NCI-H2107 treated with DMSO at 0.1 percent for 48 hours (cell line): ENCODE data around the gene SLC6A3.
A peak's percentile ranks its signal among the peaks of the same experiment; 100 is the strongest.
"Not testable (repeated sequence)": the region's sequence is repeated elsewhere in the genome, so short reads cannot be mapped to it uniquely, and the experiment has no call there.

Source experiments
- DNase-seq: peaks from one replicate; lab custom pipeline; 2025; ENCODE audit not compliant: unreplicated experiment; lab: John Stamatoyannopoulos, UW

Gene SLC6A3

GRCh38 chr5:1465117-1465516, 19.9 kb upstream of the SLC6A3 start:
- DNase-seq = no peak

GRCh38 chr5:1464511-1464910, 19.3 kb upstream of the SLC6A3 start:
- no peak for DNase-seq

- DNase-seq = no peak
These were observed 18.8 kb upstream of the SLC6A3 start for GRCh38 chr5:1464096-1464446.

- no peak for DNase-seq
These were observed 18.3 kb upstream of the SLC6A3 start for GRCh38 chr5:1463326-1464095.

- DNase-seq = no peak
These were observed 17.1 kb upstream of the SLC6A3 start for GRCh38 chr5:1462358-1462757.

- no peak for DNase-seq
These were observed 16.2 kb upstream of the SLC6A3 start for GRCh38 chr5:1461396-1461795.

GRCh38 chr5:1460054-1460682, 14.9 kb upstream of the SLC6A3 start:
- peak; percentile 52 for DNase-seq

GRCh38 chr5:1459435-1459834, 14.2 kb upstream of the SLC6A3 start:
- DNase-seq = not testable (repeated sequence)

GRCh38 chr5:1456110-1456881, 11.1 kb upstream of the SLC6A3 start:
- not testable (repeated sequence) for DNase-seq

GRCh38 chr5:1453613-1454012, 8.4 kb upstream of the SLC6A3 start:
- no peak for DNase-seq

- DNase-seq = no peak
These were observed 3.9 kb upstream of the SLC6A3 start for GRCh38 chr5:1449081-1449630.

GRCh38 chr5:1448511-1449011, 3.3 kb upstream of the SLC6A3 start:
- no peak for DNase-seq

GRCh38 chr5:1447671-1448361, 2.6 kb upstream of the SLC6A3 start:
- DNase-seq = no peak

- DNase-seq = no peak
These were observed 1.5 kb upstream of the SLC6A3 start for GRCh38 chr5:1446602-1447343.

- DNase-seq = no peak
These were observed 705 bp upstream of the SLC6A3 start for GRCh38 chr5:1445689-1446601.

GRCh38 chr5:1444361-1445189, 665 bp downstream of the SLC6A3 start:
- no peak for DNase-seq

GRCh38 chr5:1443991-1444360, 1.3 kb downstream of the SLC6A3 start:
- no peak for DNase-seq

GRCh38 chr5:1443171-1443570, 2.1 kb downstream of the SLC6A3 start:
- DNase-seq = no peak
